GM12878 (cell line): ENCODE measurements around the gene NPBWR2. TPM values are rescaled to one million over a fixed set of nuclear protein-coding genes. Genes with fewer than 3 reads are reported as not detected.
"Not testable (repeated sequence)": the region's sequence is repeated elsewhere in the genome, so short reads cannot be mapped to it uniquely, and the experiment has no call there.

Experiments used
- ATAC-seq: fragments of 200-7000 bp; cut with Tn5 transposase; 3 replicates; pipeline ENCODE4 v1.9.1; 2020; ENCODE audit warnings: mild to moderate bottlenecking, moderate library complexity
- BruUV-seq: library from RNA; stranded (reverse); fragments of 400-500 nt; replicated peaks from 2 replicates; lab custom pipeline; 2021; lab: Mats Ljungman, UMichigan
- CTCF ChIA-PET: fragments of 300-600 bp; sonication (Branson Sonifier 250); formaldehyde crosslinking; extraction: SDS; loops from one replicate; lab custom pipeline; 2021; ENCODE audit warnings: inconsistent platforms; lab: Yijun Ruan, JAX
- POLR2A ChIA-PET: fragments of 350-600 bp; formaldehyde crosslinking; extraction: SDS; loops from one replicate; lab custom pipeline; 2021; ENCODE audit warnings: inconsistent platforms; lab: Charles Lee
- RAD21 ChIA-PET: fragments of 300-600 bp; sonication (Branson Sonifier 250); formaldehyde crosslinking; loops from one replicate; lab custom pipeline; 2023; ENCODE audit warnings: antibody characterized with exemption; ENCODE audit not compliant: unreplicated experiment; lab: Charles Lee
- SMC1A ChIA-PET: fragments of 300-600 bp; sonication (Branson Sonifier 250); formaldehyde crosslinking; loops from one replicate; lab custom pipeline; 2023; ENCODE audit not compliant: unreplicated experiment, uncharacterized antibody; lab: Charles Lee
- DNase-seq: peaks from one replicate; pipeline ENCODE4 v3.0.0-alpha.2; 2011; ENCODE audit warnings: low read depth, low spot score
- FAIRE-seq: peaks from 3 replicates; lab custom pipeline; 2011; peaks lifted over from hg19 to GRCh38; lab: Jason Lieb, UNC
- H2AFZ ChIP-seq: 2 replicates; pipeline ENCODE4 v1.6.0; 2011; ENCODE audit warnings: low read depth, low read length, control low read depth; ENCODE audit not compliant: control insufficient read depth
- H3K27ac ChIP-seq: 2 replicates; pipeline ENCODE4 v1.5.1; 2011; ENCODE audit warnings: control low read depth; ENCODE audit not compliant: control insufficient read depth, insufficient read depth
- H3K27me3 ChIP-seq, 2 experiments: replicated peaks in 1 of 2; 2 replicates each; pipeline versions ENCODE4 v1.6.0 to v1.6.1; 2011; ENCODE audit warnings: low read length in 1 of 2; ENCODE audit not compliant: control insufficient read depth in 2 of 2, insufficient read depth in 2 of 2
- H3K36me3 ChIP-seq, 2 experiments: 2 replicates each; pipeline ENCODE4 v1.5.1; 2011; ENCODE audit warnings: low read length in 1 of 2; ENCODE audit not compliant: control insufficient read depth in 2 of 2, insufficient read depth in 2 of 2
- H3K4me1 ChIP-seq: 2 replicates; pipeline ENCODE4 v1.6.1; 2011; ENCODE audit warnings: mild to moderate bottlenecking, low read length, moderate library complexity, mixed read lengths; ENCODE audit not compliant: control insufficient read depth, insufficient read depth
- H3K4me2 ChIP-seq: 2 replicates; pipeline ENCODE4 v1.6.0; 2011; ENCODE audit warnings: control low read depth; ENCODE audit not compliant: control insufficient read depth, insufficient read depth
- H3K4me3 ChIP-seq: fragments of 200-600 bp; sonication (generic); 2 replicates; pipeline ENCODE4 v1.5.1; 2016
- H3K79me2 ChIP-seq: 2 replicates; pipeline ENCODE4 v1.6.0; 2011; ENCODE audit warnings: low read length; ENCODE audit not compliant: control insufficient read depth, insufficient read depth
- H3K9ac ChIP-seq: 2 replicates; pipeline ENCODE4 v1.8.0; 2011; ENCODE audit warnings: low read length, control low read depth, mixed read lengths; ENCODE audit not compliant: control insufficient read depth, insufficient read depth
- H3K9me3 ChIP-seq: replicated peaks from 3 replicates; pipeline ENCODE4 v1.5.1; 2011; ENCODE audit warnings: mild to moderate bottlenecking, low read length; ENCODE audit not compliant: control insufficient read depth, insufficient read depth
- H4K20me1 ChIP-seq: 2 replicates; pipeline ENCODE4 v1.6.0; 2011; ENCODE audit not compliant: control insufficient read depth, insufficient read depth
- BACH1 ChIP-seq: fragments of 450-650 bp; IDR thresholded peaks from 2 replicates; pipeline ENCODE4 v1.6.1; 2017; ENCODE audit warnings: mild to moderate bottlenecking, borderline replicate concordance
- BMI1 ChIP-seq: fragments of 450-650 bp; IDR thresholded peaks from 2 replicates; pipeline ENCODE4 v1.6.1; 2016; ENCODE audit warnings: mild to moderate bottlenecking, moderate library complexity, borderline replicate concordance
- FOXK2 ChIP-seq: fragments of 450-650 bp; IDR thresholded peaks from 2 replicates; pipeline ENCODE4 v1.6.1; 2017; ENCODE audit warnings: mild to moderate bottlenecking, moderate library complexity
- WGBS: methylation state at CpG from one replicate; pipeline ENCODE4 v1.1.6; 2016; ENCODE audit warnings: low lambda C conversion rate; ENCODE audit not compliant: insufficient replicate concordance, insufficient coverage; ENCODE audit errors: missing lambda C conversion rate; 5-methylcytosine and 5-hydroxymethylcytosine counted together
- in situ Hi-C: fragments of 300-500 bp; cut with MboI; formaldehyde crosslinking; loops from 9 replicates; pipeline ENCODE4 v1.14.3; 2018; ENCODE audit warnings: mixed read lengths
- intact Hi-C: fragments of 100-400 bp; cut with micrococcal nuclease; formaldehyde crosslinking; loops from one replicate; pipeline ENCODE4 v1.14.2; 2022; ENCODE audit not compliant: unreplicated experiment
- polyA plus RNA-seq, 11 experiments: library from polyadenylated mRNA; depleted of rRNA in 4 of 11; unstranded in 6 of 11; stranded (reverse) in 5 of 11; fragments of >200 nt; fragmentation: Nextera tagmentation in 4 of 11; fragmentation: Illumina TruSeq in 1 of 11; extraction: Ambion mirVana in 4 of 11; extraction: Trizol in 1 of 11; gene quantifications; 1 replicate in 1 of 11; 2 replicates in 10 of 11; pipeline versions ENCODE4 v1.2.1 to v1.2.3, GENCODE V29; 2011 to 2016; ENCODE audit warnings: inconsistent platforms in 2 of 11, missing spikeins in 2 of 11, low read depth in 1 of 11
- total RNA-seq, 4 experiments: library from RNA; depleted of rRNA in 3 of 4; stranded (reverse); fragments of >200 nt in 3 of 4; fragmentation: Illumina TruSeq in 1 of 4; extraction: Trizol in 1 of 4; gene quantifications; 2 replicates each; pipeline versions ENCODE4 v1.2.1 to v1.2.3, GENCODE V29; 2013 to 2021

NPBWR2 gene
- total and polyA plus RNA-seq, 10 of the 15 experiments (the other 5 are each of a cell fraction or from before 2014, with no cell fraction given): not detected

DNA sequence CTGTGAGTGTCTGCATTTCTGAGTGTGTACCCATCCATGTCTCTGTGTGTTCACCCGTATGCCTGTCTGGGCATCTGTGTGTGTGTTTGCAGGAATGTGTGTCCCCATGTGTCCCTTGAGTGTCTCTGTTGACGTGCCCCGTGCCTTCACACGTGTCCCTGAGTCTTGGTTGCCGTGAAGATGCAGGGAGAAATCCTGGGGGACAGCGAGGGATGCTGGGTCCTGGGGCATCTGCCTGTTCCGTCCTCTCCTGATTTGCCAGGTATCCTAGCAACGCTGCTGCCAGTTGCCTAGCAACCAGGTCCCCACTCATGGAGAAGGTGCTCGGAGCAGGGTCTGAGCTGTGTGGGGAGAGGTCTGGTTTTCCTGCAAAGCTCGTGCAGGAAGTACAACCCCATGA, 17.2 kb downstream of the NPBWR2 start:
- Histone ChIP-seq H3K4me1 (no peaks in the 10 kb centered on the region), H3K4me2 (no peak overlapping the region), H3K4me3 (no peak overlapping the region), H3K27me3 (no peaks in the 10 kb centered on the region), H3K36me3 (no peaks in the 10 kb centered on the region), H3K79me2 (no peaks in the 10 kb centered on the region), H3K9me3 (peaks cover 7% of the 10 kb centered on the region; the same call in 1 of the 3 replicates), H3K9ac (no peak overlapping the region), H4K20me1 (no peaks in the 10 kb centered on the region), H2AFZ (no peak overlapping the region), H3K27ac (no peak overlapping the region)
- intact Hi-C loops (no loop called here), in situ Hi-C loops (no loop called here)
- no TSS peak for BruUV-seq
- WGBS: 29% methylated on average over 10 of the region's 10 CpGs
- DNase-seq (no peak), FAIRE-seq (no peak), ATAC-seq (no peak)
- RAD21 ChIA-PET: no interaction called here
- POLR2A ChIA-PET: no interaction called here
- SMC1A ChIA-PET: interaction anchor here (0.6 kb wide), 1 partner anchor 20 kb away, joined by 3 read pairs; no protein-coding TSS in a partner anchor
- CTCF ChIA-PET: interaction anchor here (0.9 kb wide), 1 partner anchor 10 kb away, joined by 4 read pairs; no protein-coding TSS in a partner anchor
- TF ChIP-seq BACH1 (no peak), FOXK2 (0 out of 2 replicates have a peak, but pooled peaks have one; percentile 15), BMI1 (peak; percentile 74)

DNA sequence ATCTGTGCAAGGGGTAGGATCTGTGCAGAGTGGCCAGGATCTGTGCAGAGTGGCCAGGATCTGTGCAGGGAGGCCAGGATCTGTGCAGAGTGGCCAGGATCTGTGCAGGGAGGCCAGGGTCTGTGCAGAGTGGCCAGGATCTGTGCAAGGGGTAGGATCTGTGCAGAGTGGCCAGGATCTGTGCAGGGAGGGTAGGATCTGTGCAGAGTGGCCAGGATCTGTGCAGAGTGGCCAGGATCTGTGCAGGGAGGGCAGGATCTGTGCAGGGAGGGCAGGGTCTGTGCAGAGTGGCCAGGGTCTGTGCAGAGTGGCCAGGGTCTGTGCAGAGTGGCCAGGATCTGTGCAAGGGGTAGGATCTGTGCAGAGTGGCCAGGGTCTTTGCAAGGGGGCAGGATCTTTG, 18.8 kb downstream of the NPBWR2 start:
- not testable (repeated sequence) for H3K4me2 ChIP-seq
- FAIRE-seq: peak; percentile 27

GRCh38 chr20:64087226-64087825, 20.0 kb downstream of the NPBWR2 start:
- WGBS: 88% methylated on average over 10 of the region's 36 CpGs
- POLR2A ChIA-PET, H3K9me3 ChIP-seq, ATAC-seq, H3K36me3 ChIP-seq, H3K9ac ChIP-seq, H3K4me3 ChIP-seq, FAIRE-seq, DNase-seq, intact Hi-C loops, H3K27ac ChIP-seq, H2AFZ ChIP-seq, BruUV-seq, in situ Hi-C loops, H3K4me2 ChIP-seq, RAD21 ChIA-PET, H3K79me2 ChIP-seq, H3K27me3 ChIP-seq, H4K20me1 ChIP-seq, H3K4me1 ChIP-seq: not testable (repeated sequence)
- SMC1A ChIA-PET: interaction anchor here (0.7 to 2.4 kb wide), 2 partner anchors 16 to 33 kb away, joined by 4 to 10 read pairs; no protein-coding TSS in a partner anchor
- CTCF ChIA-PET: interaction anchor here (1.4 kb wide), 1 partner anchor 14 kb away, joined by 5 read pairs; no protein-coding TSS in a partner anchor

More for the DNA sequence above, 18.8 kb downstream of the NPBWR2 start:
- DNase-seq, H3K79me2 ChIP-seq, intact Hi-C loops, SMC1A ChIA-PET, H4K20me1 ChIP-seq, RAD21 ChIA-PET, H3K36me3 ChIP-seq, H3K4me3 ChIP-seq, H3K27me3 ChIP-seq, H3K27ac ChIP-seq, H3K9ac ChIP-seq, ATAC-seq, H2AFZ ChIP-seq, BruUV-seq, CTCF ChIA-PET, POLR2A ChIA-PET, H3K9me3 ChIP-seq, H3K4me1 ChIP-seq, in situ Hi-C loops: not testable (repeated sequence)
